Measurements from ENCODE around the gene URB1.

DNA sequence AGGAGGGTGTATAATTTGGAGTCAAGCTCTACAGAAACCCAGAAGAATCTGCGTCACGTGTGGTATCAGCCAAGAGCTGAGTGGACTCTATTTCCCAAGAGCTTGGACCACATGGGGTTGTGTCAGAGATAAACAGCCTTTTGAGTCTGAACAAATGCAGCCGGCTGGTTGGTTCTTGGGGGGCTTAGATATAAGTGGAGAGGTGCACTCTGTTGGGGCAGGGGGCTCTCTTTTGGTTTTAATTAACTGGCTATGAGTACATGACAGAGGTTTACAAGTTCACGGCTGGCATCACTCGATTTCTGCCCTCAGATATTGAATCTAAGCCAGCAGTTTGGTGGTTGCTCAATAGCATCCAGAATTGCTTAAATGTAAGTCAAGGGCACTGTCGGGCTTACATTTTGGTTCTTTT is 94.7 kb downstream of the URB1 start:
- TF ChIP-seq, protein P1, sequence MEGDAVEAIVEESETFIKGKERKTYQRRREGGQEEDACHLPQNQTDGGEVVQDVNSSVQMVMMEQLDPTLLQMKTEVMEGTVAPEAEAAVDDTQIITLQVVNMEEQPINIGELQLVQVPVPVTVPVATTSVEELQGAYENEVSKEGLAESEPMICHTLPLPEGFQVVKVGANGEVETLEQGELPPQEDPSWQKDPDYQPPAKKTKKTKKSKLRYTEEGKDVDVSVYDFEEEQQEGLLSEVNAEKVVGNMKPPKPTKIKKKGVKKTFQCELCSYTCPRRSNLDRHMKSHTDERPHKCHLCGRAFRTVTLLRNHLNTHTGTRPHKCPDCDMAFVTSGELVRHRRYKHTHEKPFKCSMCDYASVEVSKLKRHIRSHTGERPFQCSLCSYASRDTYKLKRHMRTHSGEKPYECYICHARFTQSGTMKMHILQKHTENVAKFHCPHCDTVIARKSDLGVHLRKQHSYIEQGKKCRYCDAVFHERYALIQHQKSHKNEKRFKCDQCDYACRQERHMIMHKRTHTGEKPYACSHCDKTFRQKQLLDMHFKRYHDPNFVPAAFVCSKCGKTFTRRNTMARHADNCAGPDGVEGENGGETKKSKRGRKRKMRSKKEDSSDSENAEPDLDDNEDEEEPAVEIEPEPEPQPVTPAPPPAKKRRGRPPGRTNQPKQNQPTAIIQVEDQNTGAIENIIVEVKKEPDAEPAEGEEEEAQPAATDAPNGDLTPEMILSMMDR (IDR thresholded peaks at IDR 0.05; ENCODE audit: insufficient read depth, low read length, poor library complexity, severe bottlenecking) = no peak
- no peak for TF ChIP-seq EZH2phosphoT487 (conservative IDR thresholded peaks at IDR 0.05; ENCODE audit: low read length)
